Measurements from ENCODE around the gene FCHSD1. TPM values are rescaled to one million over a fixed set of nuclear protein-coding genes. Genes with fewer than 3 reads are reported as not detected.

The FCHSD1 gene
- polyA plus RNA-seq, 1 of the 3 experiments (the other 2 are of a cell fraction) = 49.2 TPM

GRCh38 chr5:141617682-141618029 is 33.6 kb downstream of the FCHSD1 start:
- peaks cover 29% of the 10 kb centered on the region for H3F3A ChIP-seq (replicated peaks; ENCODE audit: insufficient read depth)
- H3K27me3 ChIP-seq (ENCODE audit: insufficient read depth) = no peaks in the 10 kb centered on the region
- H2AFZ ChIP-seq (ENCODE audit: low read depth) = peak overlapping the region; percentile 92; the same call in 1 of the 2 replicates
- POLR2A ChIA-PET = no interaction called here
- peak overlapping the region; percentile 72 to 82 for H3K4me3 ChIP-seq (ENCODE audit: low read depth in 2 of 2, low read length in 1 of 2)
- H4K20me1 ChIP-seq (ENCODE audit: insufficient read depth) = no peaks in the 10 kb centered on the region; the same call in 1 of the 2 replicates
- no peak for DNase-seq
- H3K4me2 ChIP-seq = peak overlapping the region; percentile 94
- peak overlapping the region; percentile 92; the same call in 1 of the 2 replicates for H3K9ac ChIP-seq
- 56% methylated on average over 9 of the region's 9 CpGs for WGBS (ENCODE audit: low lambda C conversion rate)
- CTCF ChIA-PET = interaction anchor here (1.2 to 14.8 kb wide), 5 partner anchors 8 to 51 kb away, joined by 4 to 280 read pairs (median 47); partner anchors contain the start of genes HDAC3 and RELL2
- H3K36me3 ChIP-seq (replicated peaks in 1 of 2; ENCODE audit: control insufficient read depth in 1 of 2, insufficient read depth in 2 of 2, low read length in 1 of 2) = peaks cover 25 to 27% of the 10 kb centered on the region in 2 experiments
- no peaks in the 10 kb centered on the region for H3K9me2 ChIP-seq
- no peaks in the 10 kb centered on the region for H3K9me3 ChIP-seq
- H3K27ac ChIP-seq (ENCODE audit: low read depth in 2 of 2, low read length in 1 of 2) = peak overlapping the region in 1 of 2 experiments; percentile 67; a peak in 3 of 4 replicates
- TF ChIP-seq REST (IDR thresholded peaks at IDR 0.05; ENCODE audit: low read depth, low read length) (no peak), SIN3A (IDR thresholded peaks at IDR 0.05; ENCODE audit: borderline replicate concordance, low read depth, low read length) (no peak), JUND (IDR thresholded peaks at IDR 0.05) (no peak), SMC3 (IDR thresholded peaks at IDR 0.05; ENCODE audit: low read depth, low read length) (no peak), EZH2phosphoT487 (IDR thresholded peaks at IDR 0.05; ENCODE audit: borderline replicate concordance, low read depth) (no peak), CHD2 (IDR thresholded peaks at IDR 0.05; ENCODE audit: low read length, partially characterized antibody) (no peak), EP300 (IDR thresholded peaks at IDR 0.05; ENCODE audit: borderline replicate concordance in 1 of 2, low read depth in 1 of 2, low read length in 1 of 2) (no peak), RFX5 (IDR thresholded peaks at IDR 0.05; ENCODE audit: low read length) (no peak), YY1 (IDR thresholded peaks at IDR 0.05; ENCODE audit: low read depth) (no peak), TEAD4 (IDR thresholded peaks at IDR 0.05; ENCODE audit: borderline replicate concordance, insufficient read depth) (no peak), GABPA (IDR thresholded peaks at IDR 0.05; ENCODE audit: low read depth) (no peak), FOXM1 (IDR thresholded peaks at IDR 0.05; ENCODE audit: low read depth) (no peak)
- H3K4me1 ChIP-seq (ENCODE audit: control insufficient read depth in 1 of 2, insufficient read depth in 2 of 2, low read depth in 1 of 2, low read length in 1 of 2) = peaks cover 8 to 9% of the 10 kb centered on the region in 2 experiments; a peak in 2 of 4 replicates
- H3K79me2 ChIP-seq (ENCODE audit: insufficient read depth) = peaks cover 59% of the 10 kb centered on the region

- WGBS (ENCODE audit: low lambda C conversion rate) = 77% methylated on average over 2 of the region's 2 CpGs
- Histone ChIP-seq H3K4me3 (ENCODE audit: low read depth in 2 of 2, low read length in 1 of 2) (no peak overlapping the region; a peak in 1 of 4 replicates), H3K9me2 (no peaks in the 10 kb centered on the region), H3K9ac (no peak overlapping the region; the same call in 1 of the 2 replicates), H3K9me3 (no peaks in the 10 kb centered on the region), H3K4me2 (peak overlapping the region; percentile 94), H3F3A (replicated peaks; ENCODE audit: insufficient read depth) (peaks cover 29% of the 10 kb centered on the region), H2AFZ (ENCODE audit: low read depth) (no peak overlapping the region), H3K27me3 (ENCODE audit: insufficient read depth) (no peaks in the 10 kb centered on the region), H4K20me1 (ENCODE audit: insufficient read depth) (no peaks in the 10 kb centered on the region; the same call in 1 of the 2 replicates), H3K36me3 (replicated peaks in 1 of 2; ENCODE audit: control insufficient read depth in 1 of 2, insufficient read depth in 2 of 2, low read length in 1 of 2) (peaks cover 22 to 30% of the 10 kb centered on the region in 2 experiments), H3K79me2 (ENCODE audit: insufficient read depth) (peaks cover 64% of the 10 kb centered on the region), H3K4me1 (ENCODE audit: control insufficient read depth in 1 of 2, insufficient read depth in 2 of 2, low read depth in 1 of 2, low read length in 1 of 2) (peaks cover 8 to 9% of the 10 kb centered on the region in 2 experiments; a peak in 2 of 4 replicates), H3K27ac (ENCODE audit: low read depth in 2 of 2, low read length in 1 of 2) (peak overlapping the region in 1 of 2 experiments; percentile 67; a peak in 1 of 4 replicates)
- ChIA-PET CTCF (interaction anchor here (0.6 to 14.8 kb wide), 6 partner anchors 9 to 776 kb away, joined by 3 to 280 read pairs (median 26); partner anchors contain the start of genes HDAC3, PCDHA8 and RELL2), POLR2A (no interaction called here)
- DNase-seq = no peak
- TF ChIP-seq TCF12 (IDR thresholded peaks at IDR 0.05) (no peak), EZH2phosphoT487 (IDR thresholded peaks at IDR 0.05; ENCODE audit: borderline replicate concordance, low read depth) (no peak), FOXM1 (IDR thresholded peaks at IDR 0.05; ENCODE audit: low read depth) (no peak), IRF3 (IDR thresholded peaks at IDR 0.05; ENCODE audit: low read depth, low read length) (no peak), YY1 (IDR thresholded peaks at IDR 0.05; ENCODE audit: low read depth) (no peak), SMC3 (IDR thresholded peaks at IDR 0.05; ENCODE audit: low read depth, low read length) (no peak), MAX (IDR thresholded peaks at IDR 0.05; ENCODE audit: low read depth) (no peak), REST (IDR thresholded peaks at IDR 0.05; ENCODE audit: low read depth, low read length) (no peak)
Observed at GRCh38 chr5:141617128-141617527, 34.1 kb downstream of the FCHSD1 start.
